ENCODE data around the gene CLSTN2. TPM values are rescaled to one million over a fixed set of nuclear protein-coding genes. Genes with fewer than 3 reads are reported as not detected.

The CLSTN2 gene
- total RNA-seq, 1 experiment from 2014 or later = 0.68 TPM

- Histone ChIP-seq H3K56ac (ENCODE audit: insufficient read length, low read depth, low read length) (no peak overlapping the region), H2AFZ (ENCODE audit: low read length) (no peak overlapping the region), H4K5ac (ENCODE audit: insufficient read length, low read depth, low read length) (no peak overlapping the region), H3T11ph (ENCODE audit: low read length) (no peak overlapping the region), H3K79me1 (ENCODE audit: insufficient read depth, low read depth, low read length, poor library complexity, severe bottlenecking) (no peaks in the 10 kb centered on the region), H4K91ac (ENCODE audit: insufficient read length, low read depth, low read length) (no peak overlapping the region), H3K4me1 (ENCODE audit: insufficient read depth, low read length) (peaks cover 4% of the 10 kb centered on the region), H2BK5ac (ENCODE audit: insufficient read length, low read length) (no peak overlapping the region), H2BK120ac (ENCODE audit: low read depth, low read length, poor library complexity, severe bottlenecking) (no peak overlapping the region), H3K23me2 (ENCODE audit: insufficient read length, low read depth, low read length, poor library complexity, severe bottlenecking) (no peaks in the 10 kb centered on the region), H4K20me1 (ENCODE audit: control insufficient read depth, insufficient read depth, insufficient read length) (no peaks in the 10 kb centered on the region), H3K23ac (ENCODE audit: insufficient read length, low read depth, low read length) (no peak overlapping the region), H3K18ac (ENCODE audit: insufficient read length, low read depth, low read length) (no peak overlapping the region), H4K8ac (replicated peaks; ENCODE audit: insufficient read length, low read depth, low read length) (no peak overlapping the region), H3K27me3 (ENCODE audit: insufficient read depth, low read length) (no peaks in the 10 kb centered on the region), H2BK12ac (ENCODE audit: insufficient read length, low read depth, low read length) (no peak overlapping the region), H3K9ac (ENCODE audit: extremely low read depth, insufficient read length, low read length) (no peak overlapping the region), H3K14ac (ENCODE audit: insufficient read depth, low read length) (no peak overlapping the region), H3K4me2 (ENCODE audit: insufficient read depth, insufficient read length, low read length) (no peak overlapping the region), H3K9me3 (ENCODE audit: control insufficient read depth, low read depth, low read length) (no peaks in the 10 kb centered on the region), H3K4ac (ENCODE audit: low read depth, low read length) (no peak overlapping the region), H3K79me2 (ENCODE audit: insufficient read depth, low read length) (no peaks in the 10 kb centered on the region), H3K27ac (ENCODE audit: insufficient read length, low read depth, low read length) (no peak overlapping the region), H2BK15ac (ENCODE audit: low read depth, low read length) (no peak overlapping the region), H2AK5ac (ENCODE audit: insufficient read length, low read length) (no peak overlapping the region), H2BK20ac (ENCODE audit: low read depth, low read length, poor library complexity, severe bottlenecking) (no peak overlapping the region)
- H3K4me3 Mint-ChIP-seq = no peak overlapping the region
- DNase-seq = no peak
- no CpG with 5 or more reads among the region's 2 CpGs for whole genome bisulfite sequencing (ENCODE audit: extremely low coverage, insufficient read length, low lambda C conversion rate)
- no peak for TF ChIP-seq CTCF (conservative IDR thresholded peaks at IDR 0.05)
- no peaks in the 10 kb centered on the region for H3K9me3 Mint-ChIP-seq
- H3K27me3 Mint-ChIP-seq (ENCODE audit: low read depth) = peaks cover 7% of the 10 kb centered on the region
- no peak overlapping the region for H3K27ac Mint-ChIP-seq
- no peaks in the 10 kb centered on the region for H3K36me3 Mint-ChIP-seq (ENCODE audit: insufficient read depth in 1 of 3, low read depth in 3 of 3)
- peaks cover 14 to 27% of the 10 kb centered on the region in 2 experiments for H3K4me1 Mint-ChIP-seq
Measured at GRCh38 chr3:140319739-140320138, 384.8 kb downstream of the CLSTN2 start.

Measured in H9 (cell line).